CD4-positive, alpha-beta T cell (primary cell): Measurements from ENCODE around the gene PGK1. TPM values are rescaled to one million over a fixed set of nuclear protein-coding genes. Genes with fewer than 3 reads are reported as not detected.

Source experiments
- ATAC-seq: fragments of 200-7000 bp; cut with Tn5 transposase; one replicate; pipeline ENCODE4 v1.10.0; 2022; ENCODE audit warnings: mild to moderate bottlenecking; ENCODE audit not compliant: poor library complexity
- CTCF ChIA-PET: fragments of 350-600 bp; sonication (Branson Sonifier 250); formaldehyde crosslinking; loops from one replicate; lab custom pipeline; 2021; ENCODE audit warnings: antibody characterized with exemption, inconsistent platforms; lab: Charles Lee
- POLR2A ChIA-PET: fragments of 350-600 bp; sonication (Branson Sonifier 250); formaldehyde crosslinking; loops from one replicate; lab custom pipeline; 2021; ENCODE audit warnings: antibody characterized with exemption, inconsistent platforms; lab: Charles Lee
- DNase-seq, 14 experiments: peaks; one replicate each; pipeline ENCODE4 v3.0.0-alpha.2; 2013 to 2020; ENCODE audit warnings: mixed read lengths in 2 of 14
- H3K27ac ChIP-seq, 2 donors: one replicate each; pipeline versions ENCODE4 v1.5.1 to v1.7.0; 2013; ENCODE audit warnings: low read length in 2 of 2, low read depth in 1 of 2, mild to moderate bottlenecking in 1 of 2
- H3K27me3 ChIP-seq, 2 experiments: 1 replicate in 1 of 2; 2 replicates in 1 of 2; pipeline versions ENCODE4 v1.6.1 to v1.7.0; 2013; ENCODE audit warnings: low read length in 2 of 2, control low read depth in 1 of 2, mild to moderate bottlenecking in 1 of 2, moderate library complexity in 1 of 2; ENCODE audit not compliant: insufficient read depth in 2 of 2, control insufficient read depth in 1 of 2
- H3K36me3 ChIP-seq: one replicate; pipeline ENCODE4 v1.6.1; 2013; ENCODE audit warnings: low read length, control low read depth; ENCODE audit not compliant: insufficient read depth
- H3K4me1 ChIP-seq: one replicate; pipeline ENCODE4 v1.6.1; 2013; ENCODE audit warnings: low read length, control low read depth; ENCODE audit not compliant: insufficient read depth
- H3K4me3 ChIP-seq: one replicate; pipeline ENCODE4 v1.5.1; 2013; ENCODE audit warnings: mild to moderate bottlenecking, low read length, moderate library complexity
- H3K9me3 ChIP-seq, 2 experiments: 1 replicate in 1 of 2; 2 replicates in 1 of 2; pipeline versions ENCODE4 v1.6.1 to v1.7.0; 2013; ENCODE audit warnings: low read length in 2 of 2, mild to moderate bottlenecking in 2 of 2, control low read depth in 1 of 2, moderate library complexity in 1 of 2; ENCODE audit not compliant: control insufficient read depth in 1 of 2, insufficient read depth in 1 of 2
- H3K27ac Mint-ChIP-seq: one replicate; pipeline ENCODE4 v1.8.0; 2020; ENCODE audit warnings: mixed read lengths
- H3K27me3 Mint-ChIP-seq: one replicate; pipeline ENCODE4 v1.8.0; 2021; ENCODE audit warnings: mixed read lengths
- H3K36me3 Mint-ChIP-seq: one replicate; pipeline ENCODE4 v1.8.0; 2021; ENCODE audit warnings: low read depth, mixed read lengths
- H3K4me1 Mint-ChIP-seq: one replicate; pipeline ENCODE4 v1.8.0; 2021; ENCODE audit warnings: low read depth, mixed read lengths
- H3K4me3 Mint-ChIP-seq: one replicate; pipeline ENCODE4 v1.8.0; 2020; ENCODE audit warnings: mild to moderate bottlenecking, mixed read lengths
- H3K9me3 Mint-ChIP-seq: one replicate; pipeline ENCODE4 v1.8.0; 2020; ENCODE audit warnings: mixed read lengths
- CTCF ChIP-seq: fragments of 200-600 bp; IDR thresholded peaks from one replicate; pipeline ENCODE4 v1.8.0; 2022; ENCODE audit warnings: antibody characterized with exemption, mild to moderate bottlenecking
- intact Hi-C, 2 experiments: fragments of 100-400 bp; cut with DNase I in 1 of 2; cut with micrococcal nuclease in 1 of 2; formaldehyde crosslinking; loops; one replicate each; pipeline versions ENCODE4 v1.15.1 to v1.9.0; 2023 to 2025; cut with DNase I, micrococcal nuclease
- total RNA-seq, 174 experiments: library from RNA in 2 of 174; stranded (reverse) in 2 of 174; gene quantifications; one replicate each; pipeline ENCODE4 v1.2.3 and lab custom pipeline; 2021 to 2026

The PGK1 gene
- total RNA-seq, 2 experiments from 2014 or later: 267 to 281 TPM

GRCh38 chrX:78092296-78092695 lies 11.8 kb upstream of the PGK1 start:
- DNase-seq (peak in 2 of 14 experiments; percentile 13 to 22), ATAC-seq (peak; percentile 56)
- no peaks in the 10 kb centered on the region for H3K9me3 Mint-ChIP-seq
- H3K27ac Mint-ChIP-seq: no peak overlapping the region
- Histone ChIP-seq H3K4me3 (no peak overlapping the region), H3K27me3 (no peaks in the 10 kb centered on the region), H3K9me3 (no peaks in the 10 kb centered on the region), H3K4me1 (peaks cover 6% of the 10 kb centered on the region), H3K36me3 (no peaks in the 10 kb centered on the region), H3K27ac (no peak overlapping the region)
- no peaks in the 10 kb centered on the region for H3K4me1 Mint-ChIP-seq
- no peaks in the 10 kb centered on the region for H3K36me3 Mint-ChIP-seq
- intact Hi-C loops: no loop called here
- H3K27me3 Mint-ChIP-seq: no peaks in the 10 kb centered on the region
- no peak overlapping the region for H3K4me3 Mint-ChIP-seq
- POLR2A ChIA-PET: no interaction called here
- CTCF ChIA-PET: interaction anchor here (1.2 kb wide), 1 partner anchor 18 kb away, joined by 4 read pairs; no protein-coding TSS in a partner anchor
- no peak for TF ChIP-seq CTCF

DNA sequence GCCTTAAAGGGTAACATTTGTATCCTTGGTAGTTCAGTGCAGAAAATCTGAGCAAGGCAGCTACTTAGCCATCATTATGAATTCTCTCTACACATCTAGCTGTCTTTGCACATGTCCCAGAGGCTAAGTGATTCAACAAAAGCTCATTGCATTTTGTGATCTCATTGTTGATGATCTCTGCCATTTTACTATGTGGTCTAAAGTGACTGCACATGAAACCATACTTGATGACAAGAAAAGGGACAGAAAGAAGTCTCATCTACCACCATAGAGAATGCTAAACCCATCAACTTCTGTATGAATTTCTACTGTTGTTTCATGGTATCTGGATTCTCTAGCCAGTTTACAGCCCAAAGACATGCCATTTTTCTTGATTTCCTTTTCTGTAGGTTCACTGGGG lies 5.9 kb upstream of the PGK1 start:
- ChIA-PET POLR2A (no interaction called here), CTCF (no interaction called here)
- no peak overlapping the region for H3K4me3 Mint-ChIP-seq
- H3K36me3 Mint-ChIP-seq: no peaks in the 10 kb centered on the region
- H3K4me3 ChIP-seq: no peak overlapping the region
- intact Hi-C loops: no loop called here
- no peaks in the 10 kb centered on the region for H3K9me3 ChIP-seq
- no peaks in the 10 kb centered on the region for H3K27me3 ChIP-seq
- peaks cover 11% of the 10 kb centered on the region for H3K4me1 Mint-ChIP-seq
- H3K27me3 Mint-ChIP-seq: no peaks in the 10 kb centered on the region
- H3K4me1 ChIP-seq: peaks cover 4% of the 10 kb centered on the region
- no peak overlapping the region for H3K27ac ChIP-seq
- no peak for ATAC-seq
- no peaks in the 10 kb centered on the region for H3K36me3 ChIP-seq
- DNase-seq: no peak
- no peak overlapping the region for H3K27ac Mint-ChIP-seq
- TF ChIP-seq CTCF: no peak
- no peaks in the 10 kb centered on the region for H3K9me3 Mint-ChIP-seq

DNA sequence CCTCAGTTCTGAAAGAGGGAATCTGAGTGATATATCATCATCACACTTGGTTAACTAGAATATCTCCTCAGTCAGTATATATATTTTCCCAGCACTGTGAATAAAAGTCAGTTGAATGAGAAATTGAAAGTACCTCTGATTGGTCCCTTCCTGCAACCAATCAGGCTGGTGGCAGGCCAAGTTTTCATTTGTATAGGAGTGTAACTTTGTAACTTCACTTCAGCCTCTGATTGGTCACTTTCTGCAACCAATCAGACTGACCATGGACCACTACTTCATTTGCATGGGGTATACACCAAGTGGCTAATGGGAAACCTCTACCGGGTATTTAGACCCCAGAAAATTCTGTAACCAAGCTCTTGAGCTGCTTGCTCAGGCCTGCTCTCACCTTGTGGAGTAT lies 2.0 kb upstream of the PGK1 start:
- no peaks in the 10 kb centered on the region for H3K27me3 Mint-ChIP-seq
- intact Hi-C loops: loop anchor here (5.0 to 10.0 kb wide), 4 partner anchors 57 to 413 kb away; partner anchors contain the start of genes ATRX (in 1 of the 2), COX7B (in 1 of the 2) and MAGT1 (in 1 of the 2)
- Histone ChIP-seq H3K36me3 (peaks cover 6% of the 10 kb centered on the region), H3K4me3 (no peak overlapping the region), H3K27me3 (no peaks in the 10 kb centered on the region), H3K27ac (no peak overlapping the region), H3K4me1 (peaks cover 22% of the 10 kb centered on the region), H3K9me3 (no peaks in the 10 kb centered on the region)
- POLR2A ChIA-PET: no interaction called here
- peaks cover 42% of the 10 kb centered on the region for H3K4me1 Mint-ChIP-seq
- peak overlapping the region; percentile 99 for H3K27ac Mint-ChIP-seq
- H3K4me3 Mint-ChIP-seq: no peak overlapping the region
- CTCF ChIA-PET: interaction anchor here (0.8 kb wide), 1 partner anchor 207 kb away, joined by 3 read pairs; the partner anchor contains the start of gene MAGT1
- no peaks in the 10 kb centered on the region for H3K9me3 Mint-ChIP-seq
- ATAC-seq: no peak
- TF ChIP-seq CTCF: no peak
- peaks cover 27% of the 10 kb centered on the region for H3K36me3 Mint-ChIP-seq
- no peak for DNase-seq
